HL-60 (cell line): ENCODE data around the gene COL6A2.

Experiments used
- CTCF ChIP-seq: IDR thresholded peaks from one replicate; pipeline ENCODE4 v1.5.1; 2011; ENCODE audit warnings: low read length, control low read depth, inconsistent platforms; ENCODE audit not compliant: insufficient read depth
- POLR2AphosphoS5 ChIP-seq: IDR thresholded peaks from 2 replicates; pipeline ENCODE4 v1.6.1; 2012; ENCODE audit warnings: low read depth

- TF ChIP-seq CTCF (no peak), POLR2AphosphoS5 (no peak)
These were observed 50.2 kb downstream of the COL6A2 start for GRCh38 chr21:46148106-46148505.
